ENCODE measurements around the gene PRSS33.

PRSS33 gene

DNA sequence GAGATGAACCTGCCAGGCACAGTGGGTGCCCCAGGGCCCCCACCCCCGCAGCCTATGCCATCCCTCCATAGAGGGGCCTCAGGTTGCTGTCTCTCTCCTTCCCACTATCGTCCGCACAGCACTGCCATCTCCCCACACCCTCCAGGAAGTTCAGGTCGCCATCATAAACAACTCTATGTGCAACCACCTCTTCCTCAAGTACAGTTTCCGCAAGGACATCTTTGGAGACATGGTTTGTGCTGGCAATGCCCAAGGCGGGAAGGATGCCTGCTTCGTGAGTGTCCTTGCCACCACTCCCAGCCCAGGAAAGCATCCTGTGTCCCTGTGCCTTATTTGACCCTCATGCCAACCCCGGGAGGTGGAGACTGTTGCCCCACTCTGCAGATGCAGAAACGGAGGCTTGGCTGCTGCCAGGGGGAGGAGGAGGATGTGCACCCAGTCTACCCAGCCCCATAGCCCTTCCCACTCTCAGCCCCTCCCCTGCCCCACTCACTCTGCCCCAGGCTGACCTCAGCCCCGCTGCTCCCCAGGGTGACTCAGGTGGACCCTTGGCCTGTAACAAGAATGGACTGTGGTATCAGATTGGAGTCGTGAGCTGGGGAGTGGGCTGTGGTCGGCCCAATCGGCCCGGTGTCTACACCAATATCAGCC, 33.6 kb upstream of the PRSS33 start:
- DNase-seq: peak; percentile 14

DNA sequence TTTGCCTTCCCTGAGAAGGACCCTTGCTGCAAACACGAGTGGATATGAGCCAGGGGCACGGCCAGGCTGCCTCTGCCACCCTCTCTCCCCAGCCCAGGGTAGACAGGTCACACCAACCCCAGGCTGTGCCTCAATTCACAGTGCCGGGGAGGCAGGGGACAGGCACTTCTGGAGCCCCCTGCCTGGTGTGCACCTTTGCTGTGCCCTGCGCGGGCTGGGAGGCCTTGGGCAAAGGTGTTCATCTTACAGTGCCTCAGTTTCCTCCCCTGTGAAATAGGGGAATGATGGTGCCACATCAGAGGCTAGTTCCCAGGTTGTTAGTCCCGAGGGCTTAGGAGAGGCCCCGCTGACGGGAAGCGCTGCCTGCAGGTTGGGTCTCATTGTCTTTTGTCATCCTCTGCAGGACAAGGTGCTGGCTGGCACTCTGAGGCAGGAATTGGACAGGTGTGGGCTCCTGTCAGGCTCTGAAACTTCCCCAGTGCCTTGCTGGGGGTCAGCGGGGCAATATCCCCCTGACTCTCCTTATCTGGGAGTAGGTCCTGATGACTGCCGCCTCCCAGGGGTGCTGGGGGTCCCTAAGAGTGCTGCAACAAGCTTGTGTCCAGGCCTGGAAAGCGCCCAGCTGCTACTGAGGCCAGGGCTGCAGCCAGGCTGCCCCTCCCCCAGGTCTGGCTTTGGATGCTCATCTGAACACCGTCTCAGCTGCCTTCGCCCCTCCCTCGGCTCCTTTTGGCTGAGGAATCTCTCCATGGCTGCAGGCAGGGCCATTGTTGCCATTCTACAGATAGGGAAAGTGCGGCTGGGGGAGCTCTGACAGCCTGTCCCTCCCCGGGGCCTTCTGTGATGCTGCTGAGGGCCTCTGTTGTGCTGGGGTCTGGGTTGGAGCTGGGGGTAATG, 32.8 kb upstream of the PRSS33 start:
- peak; percentile 14 for DNase-seq

DNA sequence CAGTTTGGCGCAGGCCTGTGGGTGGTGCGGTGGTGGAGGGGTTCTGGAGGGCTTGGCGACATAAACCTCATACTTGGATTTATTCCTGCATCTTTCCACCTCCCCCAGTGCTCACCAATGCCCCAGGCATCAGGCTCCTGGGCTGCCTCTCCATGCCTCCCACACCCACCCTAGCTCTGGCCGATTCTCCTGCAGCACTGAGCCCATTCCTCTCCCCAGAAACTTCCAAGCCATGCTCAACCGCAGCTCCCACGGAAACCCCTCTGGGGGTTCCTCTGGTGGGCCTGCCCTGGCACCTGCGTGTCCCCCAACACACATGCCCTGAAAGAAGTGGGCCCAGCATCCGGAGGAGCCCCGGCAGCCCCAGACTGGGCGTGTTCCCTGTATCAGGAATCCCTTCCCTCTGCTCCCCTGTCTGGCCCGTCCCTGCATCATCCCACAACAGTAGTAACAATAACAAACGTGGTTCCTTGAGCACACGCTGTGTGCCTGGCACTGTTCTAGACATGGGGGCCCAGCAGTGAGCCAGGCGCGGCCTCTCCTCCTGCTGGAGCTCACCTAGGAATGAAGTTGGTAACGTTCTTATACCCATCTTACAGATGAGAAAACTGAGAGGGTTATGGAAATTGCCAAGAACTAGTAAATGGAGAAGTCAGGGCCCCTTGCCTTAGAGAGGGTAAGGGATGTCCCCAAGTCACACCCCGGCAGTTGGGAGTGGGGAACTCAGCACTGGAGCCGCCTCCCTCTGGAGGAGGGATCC, 32.0 kb upstream of the PRSS33 start:
- DNase-seq: peak; percentile 14

DNA sequence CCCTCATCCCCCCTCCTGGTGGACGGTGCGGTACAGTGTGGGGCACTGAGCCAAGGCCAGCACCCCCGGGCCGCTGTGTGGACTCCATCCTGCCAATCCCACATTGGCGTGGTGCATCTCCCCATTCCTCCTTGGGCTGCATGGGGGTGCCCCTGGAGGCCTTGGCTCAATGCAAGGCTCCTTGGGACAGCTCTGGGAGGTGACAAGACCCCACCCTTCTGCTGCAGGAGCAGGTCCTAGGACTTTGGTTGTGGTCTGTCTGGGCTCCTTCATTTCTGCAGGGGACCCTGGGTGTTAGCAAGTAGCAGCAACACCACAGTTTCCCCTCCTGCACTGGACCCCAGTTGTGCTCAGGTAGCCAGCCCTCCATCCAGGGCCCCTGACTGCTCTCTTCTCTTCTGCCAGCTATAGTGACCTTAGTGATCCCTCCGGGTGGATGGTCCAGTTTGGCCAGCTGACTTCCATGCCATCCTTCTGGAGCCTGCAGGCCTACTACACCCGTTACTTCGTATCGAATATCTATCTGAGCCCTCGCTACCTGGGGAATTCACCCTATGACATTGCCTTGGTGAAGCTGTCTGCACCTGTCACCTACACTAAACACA, 31.0 kb upstream of the PRSS33 start:
- DNase-seq: peak; percentile 16

DNA sequence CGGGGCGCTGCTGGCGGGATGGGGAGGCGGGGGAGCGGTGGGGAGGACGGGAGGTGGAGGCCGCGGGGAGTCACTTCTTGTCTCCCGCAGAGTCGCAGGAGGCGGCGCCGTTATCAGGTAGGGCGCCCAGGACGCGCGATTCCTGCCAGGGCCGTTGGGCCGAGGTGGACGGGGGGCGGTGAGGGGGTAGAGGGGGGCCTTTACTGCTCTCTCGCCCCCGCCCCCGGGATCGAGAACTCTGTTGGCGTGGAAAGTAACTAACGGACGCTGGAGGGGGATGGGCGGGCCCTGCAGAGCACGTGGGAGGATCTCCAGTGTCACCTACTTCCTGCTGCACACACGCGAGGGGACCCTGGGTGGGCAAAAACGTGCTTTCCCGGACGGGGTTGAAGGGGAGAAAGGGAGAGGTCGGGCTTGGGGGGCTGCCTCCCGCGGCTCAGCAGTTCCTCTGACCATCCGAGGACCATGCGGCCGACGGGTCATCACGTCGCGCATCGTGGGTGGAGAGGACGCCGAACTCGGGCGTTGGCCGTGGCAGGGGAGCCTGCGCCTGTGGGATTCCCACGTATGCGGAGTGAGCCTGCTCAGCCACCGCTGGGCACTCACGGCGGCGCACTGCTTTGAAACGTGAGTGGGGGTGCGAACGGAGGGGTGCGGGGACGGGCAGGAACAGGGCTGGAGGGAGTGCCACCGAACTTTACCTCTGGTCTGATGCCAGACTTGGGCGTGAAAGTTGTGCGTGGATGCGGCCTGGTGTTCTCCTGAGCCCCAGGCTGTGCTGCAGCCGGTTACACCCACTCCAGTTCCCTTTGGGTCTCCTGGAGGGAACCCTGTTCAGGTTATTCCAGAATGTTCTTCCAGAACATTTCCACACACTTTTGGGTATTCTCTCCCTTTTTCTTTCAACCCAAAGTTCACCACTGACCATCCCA, 30.2 kb upstream of the PRSS33 start:
- peak; percentile 15 for DNase-seq

DNA sequence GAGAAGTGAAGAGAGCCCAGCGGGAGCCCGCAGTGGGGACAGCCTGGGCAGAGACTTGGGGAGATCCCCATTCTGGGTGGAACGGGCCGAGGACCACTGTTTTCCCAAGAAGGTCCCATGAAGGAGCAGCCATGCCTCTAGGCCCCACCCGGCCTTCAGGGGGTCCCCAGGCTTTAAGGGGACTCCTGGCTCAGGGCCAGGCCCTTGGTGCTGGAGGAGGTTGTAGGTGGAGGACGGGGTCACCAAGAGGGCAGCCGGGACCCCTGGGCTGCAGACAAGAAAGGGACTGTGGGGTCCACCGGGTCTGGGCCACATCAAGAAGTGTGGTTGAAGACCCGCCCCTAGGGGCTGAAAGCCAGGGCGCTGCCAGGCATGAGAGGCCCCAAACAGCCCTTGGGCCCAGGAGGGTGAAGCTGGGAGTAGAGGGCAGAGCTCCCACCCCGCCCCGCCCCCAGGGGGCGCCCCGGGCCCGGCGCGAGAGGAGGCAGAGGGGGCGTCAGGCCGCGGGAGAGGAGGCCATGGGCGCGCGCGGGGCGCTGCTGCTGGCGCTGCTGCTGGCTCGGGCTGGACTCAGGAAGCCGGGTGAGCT, 29.5 kb upstream of the PRSS33 start, which contains the start of gene PRSS21:
TSS of gene PRSS21 (plus strand) at position 487 of the 589 bp plus-strand sequence. CDS start at position 519, 32 bp downstream.
- DNase-seq: peak; percentile 41

DNA sequence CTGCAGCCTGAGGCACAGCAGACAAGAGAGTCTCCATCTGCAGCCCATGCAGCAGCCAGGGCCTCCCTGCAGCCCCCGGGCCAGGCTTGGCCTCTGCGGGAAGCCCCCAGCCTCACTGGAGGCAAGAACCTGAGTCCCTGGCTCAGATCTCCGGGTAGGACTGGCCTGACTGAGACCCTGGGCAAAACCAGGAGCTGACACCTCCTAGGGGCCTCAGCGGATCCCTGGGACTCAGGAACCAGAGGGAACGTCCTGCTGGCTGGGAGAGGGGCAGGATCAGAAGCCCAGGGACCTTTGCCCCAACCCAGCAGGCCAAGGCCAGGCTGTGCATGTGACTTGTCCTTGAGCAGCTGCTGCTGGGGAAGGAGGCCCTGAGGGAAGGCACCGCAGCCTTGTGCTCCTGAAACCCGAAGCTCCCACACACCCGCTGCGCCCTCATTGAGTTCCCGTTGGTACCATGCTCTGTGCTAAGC, 28.0 kb upstream of the PRSS33 start:
- DNase-seq: peak; percentile 10

DNA sequence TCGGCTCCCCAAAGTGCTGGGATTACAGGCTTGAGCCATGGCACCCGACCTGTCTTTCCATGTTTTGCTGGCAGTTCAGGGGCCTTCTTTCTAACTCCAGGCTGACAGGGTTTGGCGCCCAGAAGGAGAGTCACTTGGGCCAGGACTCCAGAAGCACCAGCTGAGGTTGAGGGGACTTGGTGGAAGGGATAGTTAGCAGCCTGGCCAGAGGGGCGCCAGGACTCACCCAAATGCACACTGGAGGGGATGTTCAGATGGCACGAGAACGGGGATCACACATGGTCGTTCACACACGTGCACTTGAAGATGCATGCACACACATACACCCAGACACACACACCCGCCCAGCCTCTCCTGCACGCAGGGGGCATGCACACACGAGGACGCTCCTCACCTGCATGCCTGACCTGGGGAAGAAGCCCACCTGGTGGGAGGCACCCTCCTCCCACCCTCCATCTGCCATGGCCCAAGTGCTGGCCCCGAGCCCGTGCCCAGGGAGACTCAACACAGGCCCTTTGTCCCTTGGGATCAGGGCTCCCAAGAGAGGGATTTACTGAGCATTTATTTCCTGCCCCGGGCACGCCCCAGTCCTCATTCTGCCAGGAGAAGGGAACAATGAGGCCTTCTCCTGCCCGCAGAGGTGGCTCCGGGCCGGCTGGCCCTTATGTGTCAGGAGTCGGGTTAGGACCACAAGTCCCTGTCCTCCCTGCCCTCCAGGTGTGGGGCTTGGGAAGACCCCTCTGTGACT, 27.4 kb upstream of the PRSS33 start:
- peak; percentile 9 for DNase-seq

DNA sequence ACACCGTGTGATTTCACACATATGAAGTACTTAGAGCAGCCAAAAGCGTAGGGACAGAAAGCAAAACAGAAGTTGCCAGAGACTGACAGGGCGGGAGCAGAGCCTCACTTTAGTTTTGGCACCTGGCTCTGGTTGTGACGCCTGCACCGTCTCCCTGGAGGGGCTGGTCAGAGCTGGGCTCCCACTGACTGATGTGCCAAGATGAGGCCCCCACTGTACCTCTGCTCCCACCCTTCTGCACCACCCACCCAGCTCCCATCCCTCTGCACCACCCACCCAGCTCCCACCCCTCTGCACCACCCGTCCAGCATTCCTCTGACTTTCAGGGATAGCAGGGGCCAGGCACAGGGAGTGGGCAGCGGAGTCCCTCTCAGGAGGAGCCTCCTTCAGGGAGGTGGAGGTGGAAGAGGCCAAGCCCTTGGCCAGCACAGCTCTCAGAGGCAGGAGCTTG, 26.4 kb upstream of the PRSS33 start:
- DNase-seq: peak; percentile 13

DNA sequence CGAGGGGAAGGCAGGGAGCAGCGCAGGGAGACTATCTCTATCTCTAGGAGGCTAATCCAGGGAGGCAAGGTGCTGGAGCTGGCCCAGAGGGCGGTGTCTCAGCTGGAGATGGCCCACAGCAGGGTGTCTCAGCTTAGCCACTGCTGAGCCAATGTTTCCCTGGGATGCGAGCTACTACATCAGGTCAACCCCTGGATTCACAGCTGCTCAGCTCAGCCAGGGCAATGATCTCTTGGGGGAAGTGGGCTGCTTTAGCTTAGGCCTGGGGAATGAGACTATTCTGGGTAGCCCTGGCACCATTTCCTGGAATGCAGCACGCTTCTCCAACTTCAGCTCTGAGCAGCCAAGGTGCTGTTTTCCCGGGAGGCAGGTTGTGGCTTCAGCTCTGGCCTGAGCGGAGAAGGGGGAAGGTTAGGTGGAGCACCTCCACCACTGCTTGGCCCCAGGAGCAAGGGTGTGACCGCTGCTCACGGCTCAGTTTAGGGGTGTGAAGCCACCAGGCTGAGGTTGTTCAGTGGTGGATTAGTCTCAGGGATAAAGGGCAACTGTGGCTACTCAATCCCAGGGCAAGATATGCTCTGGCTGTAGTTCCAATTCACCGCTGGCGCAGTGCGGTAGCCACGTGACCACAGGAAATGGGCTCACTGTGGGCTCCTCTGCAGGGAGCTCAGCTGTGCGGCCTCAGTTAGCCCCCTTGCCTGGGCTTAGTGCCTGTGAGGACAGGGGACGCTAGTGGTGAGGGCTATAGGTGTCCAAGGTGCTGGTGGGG, 24.5 kb upstream of the PRSS33 start:
- DNase-seq: peak; percentile 13

DNA sequence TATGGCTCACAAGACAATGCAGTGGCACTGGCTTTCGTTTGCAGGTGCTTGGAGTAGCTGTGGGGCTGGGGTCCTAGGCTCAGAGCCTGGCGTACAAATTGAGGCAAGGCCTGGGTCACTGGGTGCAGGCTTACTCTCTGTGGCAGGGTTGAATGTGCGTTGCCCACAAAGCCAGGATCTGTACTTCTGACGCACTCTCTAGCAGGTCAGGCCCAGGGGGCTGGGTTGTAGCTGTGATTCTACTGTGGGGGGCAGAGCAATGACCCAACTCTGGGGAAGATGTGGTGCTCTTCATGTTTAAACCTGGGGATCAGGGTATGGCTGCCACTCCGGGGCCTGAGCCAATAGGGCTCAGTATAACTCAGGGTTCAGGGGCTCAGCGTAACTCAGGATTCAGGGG, 23.3 kb upstream of the PRSS33 start:
- DNase-seq: peak; percentile 2

DNA sequence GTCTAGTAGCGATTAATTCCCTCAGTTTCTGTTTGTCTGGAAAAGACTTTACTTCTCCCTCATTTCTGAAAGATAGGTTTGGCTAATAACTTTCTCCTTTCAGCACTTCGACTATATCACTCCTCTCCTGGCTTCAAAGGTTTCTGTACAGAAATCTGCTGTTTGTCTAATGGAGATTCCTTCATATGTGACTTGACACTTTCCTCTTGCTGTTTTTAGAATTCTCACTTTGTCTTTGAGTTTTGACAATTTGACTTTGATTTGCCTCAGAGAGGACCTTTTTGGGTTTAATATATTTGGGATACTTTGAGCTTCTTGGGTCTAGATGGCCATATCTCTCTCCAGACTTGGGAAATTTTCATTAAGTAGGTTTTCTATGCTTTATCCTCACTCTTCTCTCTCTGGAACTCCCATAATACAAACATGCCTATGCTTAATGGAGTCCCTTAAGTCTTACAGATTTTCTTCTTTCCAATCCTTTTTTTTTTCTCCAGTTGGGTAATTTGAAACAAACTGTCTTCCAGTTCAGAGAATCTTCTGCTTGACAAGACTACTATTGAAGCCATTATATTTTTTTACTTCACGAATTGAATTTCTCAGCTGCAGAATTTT, 21.9 kb upstream of the PRSS33 start:
- no peak for DNase-seq

DNA sequence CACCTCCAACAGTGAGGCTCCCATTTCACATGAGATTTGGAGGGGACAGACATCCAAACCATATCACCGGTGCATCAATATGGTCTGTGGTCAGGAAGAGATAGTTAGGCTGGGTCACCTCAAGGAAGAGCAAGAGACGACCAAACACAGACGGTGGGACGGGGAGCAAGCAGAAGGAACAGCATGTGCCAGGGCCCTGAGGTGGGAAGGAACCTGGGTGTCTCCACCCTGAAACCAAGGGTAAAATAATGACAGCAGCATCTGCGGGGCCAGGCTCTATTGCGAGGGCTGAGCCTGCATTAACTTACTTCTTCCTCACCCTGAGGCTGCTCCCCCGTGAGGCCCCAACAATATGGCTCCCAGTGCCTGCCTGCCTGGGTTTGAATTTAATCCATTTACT, 20.8 kb upstream of the PRSS33 start:
- no peak for DNase-seq

DNA sequence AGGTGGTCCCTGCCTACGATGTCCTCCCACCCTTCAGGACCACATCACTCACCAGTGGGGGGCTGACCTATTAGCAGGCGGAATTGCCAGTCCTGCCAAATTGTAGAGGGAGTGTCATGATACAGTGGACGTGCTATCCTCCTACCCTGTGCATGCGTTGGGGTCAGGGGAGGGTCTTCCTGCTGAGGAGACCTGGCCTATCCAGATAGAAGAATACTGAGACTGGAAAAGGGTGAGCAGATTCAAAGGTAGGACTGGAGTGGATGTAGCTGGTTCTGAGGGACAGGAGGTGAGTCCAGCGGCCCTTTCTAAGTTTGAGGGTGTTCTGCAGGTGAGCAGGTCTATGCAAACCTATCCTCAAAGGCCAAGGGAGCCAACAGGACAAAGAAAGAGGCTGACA, 18.9 kb upstream of the PRSS33 start:
- DNase-seq: no peak

DNA sequence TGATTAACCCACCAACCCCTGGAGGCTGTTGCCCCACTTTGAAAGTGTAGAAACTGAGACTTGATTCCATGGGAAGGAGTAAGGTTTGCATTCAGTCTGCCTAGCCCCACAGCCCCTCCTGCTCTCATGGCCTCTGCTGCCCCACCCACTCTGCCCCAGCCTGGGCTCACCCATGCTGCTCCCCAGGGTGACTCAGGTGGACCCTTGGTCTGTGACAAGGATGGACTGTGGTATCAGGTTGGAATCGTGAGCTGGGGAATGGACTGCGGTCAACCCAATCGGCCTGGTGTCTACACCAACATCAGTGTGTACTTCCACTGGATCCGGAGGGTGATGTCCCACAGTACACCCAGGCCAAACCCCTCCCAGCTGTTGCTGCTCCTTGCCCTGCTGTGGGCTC, 17.4 kb upstream of the PRSS33 start:
- DNase-seq: peak; percentile 6

DNA sequence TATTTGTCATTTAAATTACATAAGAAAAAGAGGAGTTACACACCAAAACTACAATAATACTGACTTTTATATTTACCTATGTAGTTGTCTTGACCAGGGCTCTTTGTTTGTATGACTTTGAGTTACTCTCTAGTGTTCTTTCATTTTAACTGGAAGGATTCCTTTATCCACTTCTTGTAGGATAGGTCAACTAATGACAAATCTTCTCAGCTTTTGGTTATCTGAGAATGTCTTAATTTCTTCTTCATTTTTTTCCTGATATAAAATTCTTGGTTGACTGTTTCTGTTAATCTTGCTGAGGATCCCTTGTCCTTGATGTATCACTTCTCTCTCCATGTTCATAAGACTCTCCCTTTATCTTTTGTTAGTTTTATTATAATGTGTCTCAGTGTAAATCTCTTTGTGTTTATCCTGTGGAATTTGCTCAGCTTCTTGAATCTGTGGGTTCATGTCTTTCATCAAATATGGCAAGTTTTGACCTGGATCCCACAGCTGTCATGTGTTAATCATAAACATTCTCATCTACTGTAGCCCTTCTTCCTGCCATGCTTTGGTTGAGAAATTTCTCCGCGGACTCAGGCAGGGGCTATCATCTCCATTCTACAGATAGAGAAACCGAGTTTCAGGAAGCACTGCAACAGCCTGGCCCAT, 16.3 kb upstream of the PRSS33 start:
- peak; percentile 1 for DNase-seq

DNA sequence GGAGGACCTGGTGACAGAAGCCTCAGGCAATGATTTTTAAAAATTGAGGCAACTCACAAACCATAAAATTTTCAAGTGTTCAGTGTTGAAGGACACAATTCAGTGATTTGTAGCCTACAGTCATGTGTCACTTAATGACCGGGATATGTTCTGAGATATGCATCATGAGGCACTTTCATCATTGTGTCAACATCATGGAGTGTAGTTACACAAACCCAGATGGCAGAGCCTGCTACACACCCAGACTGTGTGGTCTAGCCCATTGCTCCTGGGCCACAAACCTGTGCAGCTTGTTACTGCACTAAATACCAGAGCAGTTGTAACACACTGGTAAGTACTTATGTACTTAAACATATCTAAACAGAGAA, 12.5 kb upstream of the PRSS33 start:
- peak; percentile 2 for DNase-seq

DNA sequence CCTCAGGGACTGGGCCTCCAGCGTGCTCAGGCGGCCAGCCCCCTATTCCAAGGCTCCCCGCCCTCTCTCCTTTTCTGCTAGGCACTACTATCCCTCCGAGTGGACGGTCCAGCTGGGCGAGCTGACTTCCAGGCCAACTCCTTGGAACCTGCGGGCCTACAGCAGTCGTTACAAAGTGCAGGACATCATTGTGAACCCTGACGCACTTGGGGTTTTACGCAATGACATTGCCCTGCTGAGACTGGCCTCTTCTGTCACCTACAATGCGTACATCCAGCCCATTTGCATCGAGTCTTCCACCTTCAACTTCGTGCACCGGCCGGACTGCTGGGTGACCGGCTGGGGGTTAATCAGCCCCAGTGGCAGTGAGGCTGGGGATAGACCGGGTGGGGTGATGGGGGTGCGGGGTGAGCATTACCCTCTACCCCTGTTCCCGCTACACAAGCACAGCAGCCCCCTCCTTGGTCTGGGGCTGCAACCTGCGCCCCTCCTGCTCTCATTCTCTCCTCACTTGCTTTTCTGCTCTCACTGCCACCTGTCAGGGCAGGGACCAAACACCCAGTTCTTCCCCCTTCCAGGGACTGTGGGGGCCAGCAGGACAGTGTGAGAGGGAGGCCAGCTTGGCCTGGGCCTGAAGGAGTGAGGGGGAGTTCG, 12.0 kb upstream of the PRSS33 start:
- peak; percentile 4 for DNase-seq
